HG03432 (cell line): ENCODE measurements around the gene APBA1.

Source experiments
- ATAC-seq: cut with Tn5 transposase; IDR thresholded peaks from one replicate; pipeline ENCODE4 v1.9.1; 2021; ENCODE audit warnings: mild to moderate bottlenecking, moderate library complexity; ENCODE audit not compliant: unreplicated experiment

APBA1 gene

DNA sequence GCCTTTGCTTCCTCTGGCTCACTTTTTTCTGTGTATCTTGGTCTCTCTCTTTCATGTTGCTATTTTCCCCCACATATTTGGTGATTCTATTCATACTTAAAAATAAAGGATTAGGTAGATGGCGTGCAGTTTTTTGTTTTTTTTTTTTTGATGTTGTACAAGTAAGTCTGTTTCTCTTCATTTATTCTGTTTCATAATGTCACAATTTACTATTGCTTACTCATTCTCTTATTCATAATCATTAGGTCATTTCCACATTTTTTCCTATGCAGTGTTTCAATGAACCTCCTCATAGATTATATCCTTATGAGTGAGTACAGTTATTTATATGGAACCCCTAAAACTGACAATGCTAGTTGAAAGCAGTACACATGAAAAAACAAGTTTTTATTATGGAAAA, 136.3 kb downstream of the APBA1 start:
- no peak for ATAC-seq

DNA sequence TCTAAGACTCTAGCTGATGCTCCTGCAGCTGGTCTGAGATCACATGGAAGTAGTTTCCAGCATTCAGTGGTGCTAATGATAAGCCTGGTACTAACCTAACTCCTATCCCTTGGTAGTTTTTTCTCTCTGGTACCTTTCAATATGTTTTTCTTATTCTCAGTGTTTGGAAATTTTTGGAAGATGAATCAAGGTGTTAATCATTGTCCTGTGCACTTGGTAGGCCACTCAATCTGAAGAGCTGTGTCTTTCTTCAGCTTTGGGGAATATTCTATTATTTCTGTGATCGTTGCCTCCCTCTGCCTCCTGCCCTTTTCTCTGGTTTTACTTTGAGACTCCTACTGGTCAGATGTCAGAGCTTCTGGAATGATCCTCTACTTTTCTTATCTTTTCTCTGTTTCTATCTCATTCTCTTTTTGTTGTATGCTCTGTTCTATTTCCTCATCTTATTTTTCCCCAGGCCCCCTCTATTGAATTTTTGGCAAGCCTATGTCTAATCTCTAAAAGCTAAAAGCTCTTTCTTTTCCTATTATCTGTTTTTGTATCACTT, 136.8 kb downstream of the APBA1 start:
- no peak for ATAC-seq

DNA sequence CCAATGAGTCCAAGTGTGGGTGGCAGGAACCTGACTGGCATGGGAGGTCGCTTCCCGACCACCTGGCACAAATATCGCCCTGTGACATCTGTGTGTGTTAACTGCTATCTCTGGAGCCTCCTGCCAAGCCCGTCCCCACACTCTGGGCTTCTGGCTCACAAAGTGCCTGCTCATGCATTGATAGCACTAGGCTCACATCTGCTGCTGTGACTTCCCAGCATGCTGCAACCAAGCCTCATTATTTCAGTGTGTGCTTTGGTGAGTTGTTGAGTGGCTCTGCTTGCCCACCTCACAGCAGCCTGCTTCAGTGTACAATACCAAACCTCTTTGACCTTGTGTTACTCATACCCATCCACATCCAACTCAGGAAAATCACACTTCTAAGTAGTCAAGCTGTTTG, 139.8 kb downstream of the APBA1 start:
- ATAC-seq, result no peak

DNA sequence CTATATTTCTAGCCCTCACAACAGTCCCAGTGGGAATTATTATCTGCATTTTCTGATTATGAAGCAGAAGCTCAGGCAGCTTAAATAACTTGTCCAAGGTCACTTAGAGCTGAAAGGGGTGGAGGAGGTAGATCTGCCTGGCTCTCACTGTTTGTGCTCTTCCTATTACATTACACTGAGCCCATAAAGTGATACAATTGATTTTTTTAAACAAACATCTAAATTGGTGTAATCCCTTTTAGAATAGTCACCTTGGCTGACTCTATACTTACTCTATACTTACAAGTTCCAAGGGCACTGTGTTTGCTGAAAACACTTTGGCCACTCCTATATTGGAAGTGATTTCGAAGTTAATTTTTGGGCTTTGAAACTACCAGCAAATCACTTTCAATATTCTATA, 144.7 kb downstream of the APBA1 start:
- no peak for ATAC-seq

DNA sequence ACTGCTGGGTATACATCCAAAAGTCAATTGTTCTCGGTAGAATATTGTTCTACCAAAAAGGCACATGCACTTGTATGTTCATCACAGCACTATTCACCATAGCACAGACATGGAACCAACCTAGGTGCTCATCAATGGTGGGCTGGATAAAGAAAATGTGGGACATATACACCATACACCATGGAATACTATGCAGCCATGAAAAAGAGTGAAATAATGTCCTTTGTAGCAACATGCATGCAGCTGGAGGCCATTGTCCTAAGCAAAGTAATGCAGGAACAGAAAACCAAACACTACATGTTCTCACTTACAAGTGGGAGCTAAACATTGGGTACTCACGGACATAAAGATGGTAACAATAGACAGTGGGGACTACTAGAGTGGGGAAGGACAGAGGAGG, 145.5 kb downstream of the APBA1 start:
- no peak for ATAC-seq

DNA sequence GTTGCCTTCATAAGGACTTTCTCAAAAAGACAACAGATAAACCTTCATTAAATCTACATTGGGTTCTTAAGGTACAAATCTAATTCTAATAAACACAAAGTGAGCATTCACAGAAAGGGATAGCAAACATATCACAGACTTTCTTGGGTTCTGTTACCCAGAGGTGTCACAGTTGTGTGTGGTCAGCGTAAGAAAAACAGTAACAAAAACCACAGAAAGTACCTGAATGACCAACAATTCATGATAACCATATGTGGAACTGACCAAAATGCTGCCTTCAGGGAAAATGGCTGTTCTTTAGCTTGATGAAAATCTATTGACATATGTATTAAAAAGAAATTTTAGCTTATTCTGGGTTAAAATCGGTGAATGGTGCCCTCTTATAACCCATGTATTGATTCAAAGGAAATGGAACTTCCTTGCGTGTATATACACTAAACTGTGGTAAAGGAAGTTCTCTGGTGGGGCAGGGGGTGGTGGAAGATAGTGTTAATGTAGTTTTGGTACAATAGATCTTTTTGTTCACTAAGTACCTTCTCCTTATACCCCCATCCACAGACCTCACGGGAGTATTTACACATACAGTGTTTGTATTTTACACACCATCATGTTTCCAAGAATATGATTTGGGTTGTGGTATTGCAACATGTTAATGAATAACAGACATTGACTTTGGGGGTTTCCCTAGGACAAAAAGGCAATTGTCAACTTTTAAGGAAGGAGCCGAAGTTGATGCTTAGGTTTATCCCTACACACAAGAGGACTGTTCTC, 152.5 kb downstream of the APBA1 start:
- peak; percentile 93 for ATAC-seq

DNA sequence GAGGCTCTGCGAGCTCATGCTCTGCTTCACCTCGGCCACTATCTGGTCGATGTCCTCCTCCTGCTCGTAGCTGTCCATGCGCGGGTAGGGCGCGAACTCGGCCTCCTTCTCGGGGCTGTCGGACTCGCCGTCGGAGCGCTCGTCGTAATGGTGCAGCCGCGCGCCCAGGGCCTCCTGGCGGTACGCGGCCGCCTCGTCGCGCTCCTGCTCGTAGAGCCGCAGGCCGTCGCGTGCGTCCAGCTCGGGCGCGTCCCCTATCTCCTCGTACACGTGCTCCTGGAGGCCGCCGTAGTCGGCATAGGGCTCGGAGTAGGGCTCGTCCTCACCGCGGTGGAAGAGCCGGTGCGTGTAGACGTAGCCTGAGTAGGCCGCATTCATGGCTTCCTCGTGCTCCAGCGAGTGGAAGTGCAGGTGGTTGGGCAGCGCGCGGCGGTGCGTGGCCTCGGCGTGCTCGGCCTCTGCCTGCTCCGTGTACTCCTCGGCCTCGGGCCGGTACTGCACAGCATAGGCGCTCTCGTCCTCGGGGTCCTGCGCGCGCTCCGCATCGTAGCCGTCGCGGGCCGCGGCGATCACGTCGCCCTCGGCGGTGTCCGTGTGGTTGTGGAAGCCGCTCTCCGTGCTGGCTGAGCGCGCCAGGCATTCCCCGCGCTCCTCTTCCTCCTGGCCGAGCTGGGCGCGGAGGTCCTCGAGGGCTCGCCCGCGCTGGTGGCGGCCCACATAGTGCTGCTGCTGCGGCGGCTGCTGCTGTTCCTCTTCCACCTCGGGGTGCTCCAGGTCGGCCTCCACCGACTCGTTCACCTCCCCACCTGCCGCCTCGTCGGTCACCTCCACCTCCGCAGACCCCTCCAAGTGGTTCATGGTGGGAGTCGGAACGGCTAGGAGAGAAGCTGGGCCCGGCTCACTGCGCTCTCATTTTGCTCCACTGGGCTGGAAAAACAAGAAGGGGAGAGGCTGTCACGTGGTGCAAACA, 155.5 kb downstream of the APBA1 start:
- ATAC-seq, result no peak

DNA sequence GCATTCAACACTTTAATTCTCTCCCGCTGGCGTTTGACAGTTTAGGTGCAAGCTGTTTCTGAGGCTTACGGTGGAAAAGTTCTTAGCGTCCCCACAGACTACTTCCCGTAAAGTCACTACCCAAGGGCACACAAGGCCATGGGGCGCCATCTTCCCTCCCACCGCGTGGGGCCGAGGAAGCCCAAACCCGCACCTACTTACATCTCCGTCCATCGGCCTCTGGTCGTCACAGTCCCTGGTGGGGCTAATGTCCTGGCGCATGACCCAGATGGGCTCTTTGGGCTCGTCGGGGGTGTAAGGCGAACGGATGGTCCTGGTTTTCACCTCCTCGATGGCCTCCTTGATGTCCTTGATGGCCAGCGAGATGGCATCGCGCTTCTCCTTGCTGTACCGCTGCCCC, 156.4 kb downstream of the APBA1 start:
- ATAC-seq, result no peak

DNA sequence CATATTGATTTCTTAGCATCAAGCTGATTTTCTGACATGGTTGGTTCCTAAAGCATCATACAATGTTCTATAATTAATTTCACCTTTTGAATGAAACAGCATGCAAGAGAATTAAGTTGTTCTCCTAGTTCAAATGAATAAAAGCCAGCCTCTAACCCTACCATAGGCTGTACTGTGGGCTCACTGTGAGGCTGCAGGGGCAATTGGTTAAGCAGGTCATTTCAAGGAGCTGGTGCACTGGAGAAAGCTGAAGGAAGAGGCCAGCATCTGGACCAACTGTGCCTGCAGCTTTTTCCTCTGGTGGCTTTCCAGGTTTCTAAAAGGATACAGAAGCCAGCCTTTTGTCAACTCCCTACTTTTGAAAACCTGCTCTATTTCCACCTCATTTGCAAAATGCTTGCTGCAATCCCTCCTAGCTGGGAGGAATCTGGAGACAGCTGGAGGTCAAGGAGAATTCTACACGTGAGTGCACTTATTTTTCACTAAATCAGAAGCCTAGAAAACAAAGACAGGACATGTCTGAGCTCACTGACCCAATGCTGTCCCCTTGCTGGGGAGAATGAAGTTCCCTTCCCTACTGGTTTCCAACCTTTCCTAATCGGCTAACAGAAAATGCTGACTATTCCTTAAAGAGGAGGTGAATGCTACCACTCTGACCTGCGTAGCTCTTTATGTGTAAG, 158.9 kb downstream of the APBA1 start:
- ATAC-seq, result no peak

DNA sequence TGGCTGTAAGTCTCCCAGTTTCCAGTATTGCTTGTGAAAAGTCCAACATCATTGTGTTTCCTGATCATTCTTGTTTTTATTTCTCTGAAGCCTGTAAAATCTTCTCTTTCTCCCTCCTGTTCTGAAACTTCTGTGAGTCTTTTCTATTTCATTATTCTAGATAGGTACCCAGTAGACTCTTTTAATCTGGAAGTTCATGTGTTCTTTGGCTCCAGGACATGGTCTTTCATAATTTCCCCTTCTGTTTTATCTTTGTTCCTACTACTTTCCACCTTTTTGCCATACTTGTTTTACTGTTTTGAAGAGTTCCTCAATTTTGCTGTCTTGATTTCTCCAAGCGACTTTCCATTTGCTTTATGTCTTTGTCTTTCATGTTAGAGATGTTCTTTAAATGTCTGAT, 168.1 kb downstream of the APBA1 start:
- ATAC-seq, result no peak

DNA sequence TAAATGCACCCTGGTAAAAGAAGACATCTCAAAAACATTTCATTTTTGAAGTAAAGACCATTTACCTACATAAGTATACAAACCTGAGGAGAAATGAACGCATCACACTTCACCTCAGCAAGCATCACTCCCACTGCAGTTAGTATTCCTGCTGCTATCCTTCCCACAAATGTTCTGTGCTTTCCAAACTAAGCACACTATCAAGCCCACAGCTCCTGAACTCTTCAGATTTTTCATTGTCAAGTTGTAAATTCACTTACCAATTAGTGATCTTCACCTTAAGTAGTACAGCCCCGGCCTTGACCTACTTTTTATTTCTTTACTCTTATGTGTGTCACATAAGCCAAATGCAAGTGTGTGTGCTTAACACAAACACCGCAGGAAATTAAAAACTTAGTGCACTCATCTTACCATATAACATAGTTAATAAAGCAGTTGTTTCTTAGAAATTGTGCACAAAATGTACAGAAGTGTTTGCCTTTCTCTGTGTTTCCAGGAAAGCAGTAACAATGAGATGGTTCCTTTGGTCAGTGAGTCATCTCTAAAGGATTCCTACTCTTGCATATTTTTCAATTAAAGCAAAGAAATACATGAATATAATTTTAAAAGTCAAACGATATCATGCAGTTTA, 169.4 kb downstream of the APBA1 start:
- ATAC-seq, result no peak

DNA sequence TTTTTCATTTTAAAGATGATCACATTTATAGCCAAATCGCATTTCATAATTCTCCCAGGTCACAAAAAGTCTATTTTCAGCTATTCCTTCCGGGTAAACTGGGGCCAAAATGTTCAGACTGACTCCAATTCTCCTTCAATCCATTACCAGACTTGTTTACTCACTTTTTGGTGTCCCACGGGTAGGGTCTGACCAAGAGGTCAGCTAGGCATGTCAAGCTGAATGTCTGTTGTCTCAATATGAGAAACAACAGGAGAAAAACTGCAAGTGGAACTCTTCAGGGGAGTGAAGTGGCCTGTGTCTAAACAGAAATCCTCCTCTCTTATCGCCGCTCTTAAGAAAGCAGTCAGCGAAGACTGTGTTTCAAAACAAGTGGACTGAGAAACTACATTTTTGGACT, 171.3 kb downstream of the APBA1 start:
- ATAC-seq, result no peak

DNA sequence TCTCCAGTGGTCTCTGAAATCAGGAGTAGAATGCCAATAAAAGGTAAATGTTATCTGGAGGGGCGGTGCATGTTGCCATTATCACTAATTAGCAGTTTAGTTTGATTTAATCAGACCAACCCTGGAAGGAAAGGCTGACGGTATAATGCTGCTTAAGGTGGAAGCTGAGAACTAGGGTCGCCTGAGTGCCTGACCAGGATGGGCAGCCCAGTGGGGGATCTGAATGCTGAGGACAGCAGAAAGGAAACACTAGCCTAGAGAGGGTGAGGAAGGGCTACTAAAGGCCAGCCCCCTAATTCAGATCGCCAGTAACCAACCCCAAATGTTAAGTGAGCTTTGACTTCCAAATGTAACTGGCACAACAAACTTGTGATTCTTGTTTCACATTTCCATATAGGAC, 172.2 kb downstream of the APBA1 start:
- ATAC-seq, result no peak

DNA sequence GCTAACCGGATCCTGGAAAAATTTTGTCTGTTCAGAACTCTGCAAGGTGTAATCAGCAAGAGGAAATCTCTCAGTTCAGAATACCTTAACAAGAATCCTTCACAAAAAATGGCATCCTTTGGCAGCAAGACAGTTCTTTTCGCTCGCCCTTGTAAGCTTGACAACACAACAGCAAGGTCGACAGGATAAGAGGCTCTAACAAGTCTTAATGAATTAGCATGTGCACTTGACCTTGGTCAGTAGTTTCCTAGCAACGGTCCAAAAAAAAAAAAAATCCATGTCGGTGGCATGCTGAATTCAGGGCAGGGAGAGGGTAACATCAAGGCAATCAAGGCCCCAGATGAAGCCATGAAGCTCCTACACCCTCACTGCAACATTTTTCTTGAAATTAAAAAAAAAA, 172.8 kb downstream of the APBA1 start:
- no peak for ATAC-seq

DNA sequence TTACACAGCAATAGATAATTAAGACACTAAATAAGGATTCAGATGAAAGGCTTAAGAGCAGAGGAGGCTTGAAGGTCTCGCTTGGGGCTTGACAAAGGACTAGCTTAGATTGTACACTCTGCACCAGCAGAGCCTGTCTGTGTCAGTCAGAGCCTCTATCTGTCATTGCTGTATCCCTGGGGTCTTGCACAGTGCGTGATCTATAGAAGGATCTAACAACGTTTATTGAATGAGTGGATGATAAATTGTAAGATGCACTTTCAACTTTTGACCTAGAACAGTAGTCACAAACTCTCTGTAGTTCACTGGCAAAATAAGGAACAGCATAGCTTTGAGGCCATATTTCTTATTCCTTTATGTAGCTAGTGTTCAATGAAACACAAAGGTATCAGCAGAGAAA, 173.7 kb downstream of the APBA1 start:
- no peak for ATAC-seq

DNA sequence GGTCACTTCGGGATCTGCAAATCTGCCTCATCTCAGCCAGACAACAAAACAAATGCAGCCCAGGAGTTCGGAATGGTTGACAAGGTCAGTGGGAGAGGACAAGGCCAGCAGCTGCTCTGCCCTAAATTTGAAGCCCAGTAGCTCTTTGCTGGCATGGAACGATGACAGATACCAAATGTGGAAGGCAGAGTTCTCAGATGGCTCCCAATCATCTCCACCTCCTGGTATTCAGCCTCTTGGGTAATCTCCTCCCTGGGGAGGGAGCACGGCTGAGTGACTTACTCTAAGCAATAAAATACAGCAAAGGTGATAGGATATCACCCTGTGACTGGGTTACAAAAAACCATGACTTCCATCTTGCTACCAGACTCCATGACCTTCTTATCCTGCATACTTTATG, 174.4 kb downstream of the APBA1 start:
- no peak for ATAC-seq

DNA sequence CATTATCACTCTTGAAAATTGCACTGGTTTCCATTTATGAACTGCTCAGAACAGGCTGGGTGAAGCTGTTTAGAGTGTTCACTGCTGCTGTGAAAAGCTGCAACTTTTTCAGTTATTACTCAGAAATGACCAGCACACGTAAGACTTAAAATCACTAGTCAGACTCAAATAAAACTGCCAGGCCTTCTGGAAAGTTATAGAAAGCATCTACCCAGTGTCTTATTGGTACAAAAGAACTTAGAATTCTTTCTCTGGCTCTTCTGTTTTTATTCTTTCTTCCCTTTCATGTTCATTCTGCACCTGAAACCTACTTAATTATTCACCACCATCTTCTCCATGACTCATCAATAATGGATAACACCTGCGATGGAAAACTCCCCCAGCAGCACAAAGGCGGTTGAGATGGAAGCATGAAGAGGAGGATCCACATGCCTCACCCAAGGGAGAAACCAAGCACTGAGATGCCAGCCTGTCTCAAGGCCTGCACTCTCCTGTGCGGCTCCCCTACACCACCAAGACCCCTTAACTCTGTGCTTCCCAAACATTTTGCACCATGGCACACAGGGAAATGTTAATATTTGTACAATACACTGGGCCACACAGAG, 175.2 kb downstream of the APBA1 start:
- ATAC-seq, result peak; percentile 49

DNA sequence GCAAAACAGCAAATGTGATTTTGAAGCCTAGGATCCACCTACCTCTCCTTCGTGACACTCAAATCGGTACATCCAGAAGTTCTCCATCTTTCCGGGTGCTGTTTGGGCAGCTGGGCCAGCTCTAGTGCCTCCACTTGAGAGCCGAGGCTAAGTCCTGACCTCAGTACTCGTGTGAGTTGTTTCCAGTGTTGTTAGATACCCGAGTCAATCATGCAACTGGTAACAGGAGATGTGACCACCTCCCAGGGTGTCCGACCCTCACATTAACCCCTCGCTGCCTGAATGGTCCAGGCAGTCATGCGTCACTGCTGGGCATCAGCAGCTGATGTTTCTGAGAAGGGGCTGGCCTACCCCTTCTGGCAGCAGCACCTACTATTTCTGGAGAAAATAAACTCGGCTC, 176.9 kb downstream of the APBA1 start:
- no peak for ATAC-seq

DNA sequence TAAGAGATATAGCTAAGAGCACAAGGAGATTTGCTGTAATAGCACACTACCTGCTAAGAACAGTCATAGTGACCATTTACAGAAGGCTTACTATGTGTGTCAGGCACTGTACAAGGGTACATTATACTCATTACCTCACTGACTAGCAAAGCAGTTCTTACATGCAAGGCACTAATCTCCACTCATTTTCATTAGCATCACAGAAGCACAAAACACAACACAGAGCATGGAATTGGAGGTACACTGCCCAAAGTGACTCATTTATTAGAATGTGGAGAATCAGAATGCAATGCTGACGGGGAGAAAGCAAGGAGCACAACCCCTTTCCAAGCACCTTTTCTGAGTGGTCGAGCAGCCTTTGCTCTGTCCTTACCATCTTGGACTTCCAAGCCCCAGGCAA, 177.4 kb downstream of the APBA1 start:
- ATAC-seq, result no peak

DNA sequence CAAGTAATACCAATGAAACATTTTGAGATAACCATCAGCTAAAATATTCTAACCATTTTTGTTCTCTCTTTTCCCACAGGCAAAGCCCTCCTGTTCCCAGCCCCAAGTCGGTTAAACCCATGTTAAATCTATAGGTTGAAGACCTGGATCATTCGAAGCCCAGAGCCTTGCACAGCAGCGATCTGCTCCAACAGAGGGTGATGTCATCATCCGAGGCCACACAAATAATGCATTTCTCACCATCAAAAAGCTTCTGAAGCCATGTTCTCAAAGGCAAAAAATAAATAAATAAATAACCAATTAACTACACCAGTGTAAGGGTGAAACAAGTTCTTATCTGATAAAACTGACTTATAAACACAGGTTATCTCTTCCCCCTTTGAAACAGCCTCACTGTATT, 178.0 kb downstream of the APBA1 start:
- ATAC-seq, result no peak
